Thyroid gland (tissue), 4 donors: ENCODE data around the gene TIMM44. TPM values are rescaled to one million over a fixed set of nuclear protein-coding genes. Genes with fewer than 3 reads are reported as not detected.

Source experiments
- DNase-seq, 2 donors: peaks; one replicate each; pipeline ENCODE4 v3.0.0-alpha.2; 2019
- H3K27ac ChIP-seq, 3 donors: fragments of 200-600 bp; sonication (generic); 1 replicate in 2 of 3; 2 replicates in 1 of 3; pipeline ENCODE4 v1.5.1; 2016 to 2019; ENCODE audit warnings: mild to moderate bottlenecking in 1 of 3, moderate library complexity in 1 of 3
- H3K27me3 ChIP-seq: fragments of 200-600 bp; sonication (generic); one replicate; pipeline ENCODE4 v1.5.1; 2019
- H3K36me3 ChIP-seq, 2 donors: fragments of 200-600 bp; sonication (generic); one replicate each; pipeline ENCODE4 v1.5.1; 2016 to 2019
- H3K4me1 ChIP-seq, 2 donors: fragments of 200-600 bp; sonication (generic); one replicate each; pipeline ENCODE4 v1.5.1; 2017 to 2019
- H3K4me3 ChIP-seq, 3 donors: fragments of 200-600 bp; sonication (generic); replicated peaks in 1 of 3; 1 replicate in 2 of 3; 2 replicates in 1 of 3; pipeline ENCODE4 v1.5.1; 2016; ENCODE audit warnings: mild to moderate bottlenecking in 1 of 3
- H3K9me3 ChIP-seq: fragments of 200-600 bp; sonication (generic); one replicate; pipeline ENCODE4 v1.5.1; 2017
- CTCF ChIP-seq, 6 experiments: fragments of 200-600 bp in 3 of 6; fragments of 450-650 bp in 3 of 6; sonication (generic) in 3 of 6; IDR thresholded peaks; one replicate each; pipeline ENCODE4 v1.5.1; 2016 to 2019; ENCODE audit warnings: antibody characterized with exemption in 6 of 6, mild to moderate bottlenecking in 2 of 6, inconsistent platforms in 1 of 6, moderate library complexity in 1 of 6
- POLR2A ChIP-seq, 2 donors: fragments of 450-650 bp; IDR thresholded peaks; one replicate each; pipeline ENCODE4 v1.6.1; 2017; ENCODE audit warnings: antibody characterized with exemption in 2 of 2, mild to moderate bottlenecking in 2 of 2, moderate library complexity in 1 of 2
- WGBS, 2 donors: methylation state at CpG; one replicate each; pipeline ENCODE4 v1.1.5; 2017; 5-methylcytosine and 5-hydroxymethylcytosine counted together
- intact Hi-C: fragments of 100-400 bp; cut with DNase I; formaldehyde crosslinking; loops from one replicate; pipeline ENCODE4 v1.15.1; 2023
- total RNA-seq, 4 donors: library from RNA; depleted of rRNA; stranded (reverse); fragments of >200 nt; gene quantifications; one replicate each; pipeline ENCODE4 v1.2.3, GENCODE V29; 2016

The TIMM44 gene
- total RNA-seq, 4 donors from 2014 or later: 47.4 to 85.6 (median 56.6) TPM

GRCh38 chr19:7908078-7908699 is 35.3 kb downstream of the TIMM44 start:
- TF ChIP-seq POLR2A (IDR thresholded peaks at IDR 0.05) (no peak), CTCF (IDR thresholded peaks at IDR 0.05) (no peak)
- no peaks in the 10 kb centered on the region for H3K9me3 ChIP-seq
- H3K36me3 ChIP-seq: peaks cover 38 to 46% of the 10 kb centered on the region in 2 donors
- no peaks in the 10 kb centered on the region for H3K27me3 ChIP-seq
- peaks cover 17 to 18% of the 10 kb centered on the region in 2 donors for H3K4me1 ChIP-seq
- DNase-seq: no peak
- H3K4me3 ChIP-seq: no peak overlapping the region
- intact Hi-C loops: no loop called here
- H3K27ac ChIP-seq: no peak overlapping the region
- 81 to 84% methylated on average over 14 of the region's 14 CpGs for WGBS, 2 donors

GRCh38 chr19:7907544-7907943 is 35.9 kb downstream of the TIMM44 start:
- WGBS, 2 donors: 89 to 94% methylated on average over 11 of the region's 11 CpGs
- TF ChIP-seq POLR2A (IDR thresholded peaks at IDR 0.05) (no peak), CTCF (IDR thresholded peaks at IDR 0.05) (no peak)
- no peaks in the 10 kb centered on the region for H3K9me3 ChIP-seq
- peaks cover 22 to 24% of the 10 kb centered on the region in 2 donors for H3K4me1 ChIP-seq
- H3K36me3 ChIP-seq: peaks cover 33 to 40% of the 10 kb centered on the region in 2 donors
- no peak for DNase-seq
- intact Hi-C loops: no loop called here
- no peak overlapping the region for H3K4me3 ChIP-seq
- no peak overlapping the region for H3K27ac ChIP-seq
- H3K27me3 ChIP-seq: no peaks in the 10 kb centered on the region

- TF ChIP-seq CTCF (IDR thresholded peaks at IDR 0.05) (no peak), POLR2A (IDR thresholded peaks at IDR 0.05) (no peak)
- peaks cover 23 to 25% of the 10 kb centered on the region in 2 donors for H3K4me1 ChIP-seq
- no peak for DNase-seq
- no peak overlapping the region for H3K27ac ChIP-seq
- H3K4me3 ChIP-seq: no peak overlapping the region
- H3K36me3 ChIP-seq: peaks cover 29 to 36% of the 10 kb centered on the region in 2 donors
- H3K27me3 ChIP-seq: no peaks in the 10 kb centered on the region
- intact Hi-C loops: no loop called here
- 85 to 95% methylated on average over 18 to 19 of the region's 19 CpGs for WGBS, 2 donors
- no peaks in the 10 kb centered on the region for H3K9me3 ChIP-seq
Observed at GRCh38 chr19:7907122-7907521, 36.3 kb downstream of the TIMM44 start.

GRCh38 chr19:7905859-7906258 is 37.6 kb downstream of the TIMM44 start:
- no peak for DNase-seq
- H3K36me3 ChIP-seq: peaks cover 16 to 23% of the 10 kb centered on the region in 2 donors
- H3K27me3 ChIP-seq: no peaks in the 10 kb centered on the region
- TF ChIP-seq CTCF (IDR thresholded peaks at IDR 0.05) (no peak), POLR2A (IDR thresholded peaks at IDR 0.05) (no peak)
- WGBS, 2 donors: 87 to 89% methylated on average over 10 of the region's 10 CpGs
- H3K27ac ChIP-seq: no peak overlapping the region
- no peak overlapping the region for H3K4me3 ChIP-seq
- intact Hi-C loops: loop anchor here (2.0 kb wide), 1 partner anchor 13 kb away; no protein-coding TSS in a partner anchor
- no peaks in the 10 kb centered on the region for H3K9me3 ChIP-seq
- H3K4me1 ChIP-seq: peaks cover 23 to 25% of the 10 kb centered on the region in 2 donors

GRCh38 chr19:7905268-7905667 is 38.2 kb downstream of the TIMM44 start:
- intact Hi-C loops: loop anchor here (2.0 kb wide), 1 partner anchor 14 kb away; no protein-coding TSS in a partner anchor
- Histone ChIP-seq H3K9me3 (no peaks in the 10 kb centered on the region), H3K4me1 (peaks cover 23 to 25% of the 10 kb centered on the region in 2 donors), H3K36me3 (peaks cover 10 to 17% of the 10 kb centered on the region in 2 donors), H3K27ac (no peak overlapping the region), H3K4me3 (no peak overlapping the region), H3K27me3 (no peaks in the 10 kb centered on the region)
- TF ChIP-seq POLR2A (IDR thresholded peaks at IDR 0.05): no peak
- TF ChIP-seq CTCF (IDR thresholded peaks at IDR 0.05): no peak
- WGBS, 2 donors: 65 to 79% methylated on average over 10 of the region's 10 CpGs
- DNase-seq: no peak
